H9 (cell line): ENCODE results near the gene PIEZO2. TPM values are rescaled to one million over a fixed set of nuclear protein-coding genes. Genes with fewer than 3 reads are reported as not detected.

Source experiments
- DNase-seq: peaks from one replicate; pipeline ENCODE4 v3.0.0-alpha.2; 2017
- H2AFZ ChIP-seq: one replicate; pipeline ENCODE4 v1.6.1; 2013; ENCODE audit warnings: mild to moderate bottlenecking, low read length, control low read depth, moderate library complexity
- H2AK5ac ChIP-seq: 2 replicates; pipeline ENCODE4 v1.6.1; 2013; ENCODE audit warnings: low read length, control low read depth, mixed read lengths; ENCODE audit not compliant: insufficient read length
- H2BK120ac ChIP-seq: one replicate; pipeline ENCODE4 v1.6.1; 2013; ENCODE audit warnings: low read depth, mild to moderate bottlenecking, low read length, control low read depth, inconsistent platforms; ENCODE audit not compliant: poor library complexity, severe bottlenecking
- H2BK12ac ChIP-seq: 2 replicates; pipeline ENCODE4 v1.6.1; 2013; ENCODE audit warnings: low read length, control low read depth, mixed read lengths, low read depth; ENCODE audit not compliant: insufficient read length
- H2BK15ac ChIP-seq: 2 replicates; pipeline ENCODE4 v1.6.1; 2013; ENCODE audit warnings: low read depth, low read length, control low read depth
- H2BK20ac ChIP-seq: one replicate; pipeline ENCODE4 v1.6.1; 2013; ENCODE audit warnings: low read depth, mild to moderate bottlenecking, low read length, control low read depth, inconsistent platforms; ENCODE audit not compliant: poor library complexity, severe bottlenecking
- H2BK5ac ChIP-seq: 2 replicates; pipeline ENCODE4 v1.6.1; 2013; ENCODE audit warnings: low read length, control low read depth, mixed read lengths; ENCODE audit not compliant: insufficient read length
- H3K14ac ChIP-seq: 2 replicates; pipeline ENCODE4 v1.6.1; 2013; ENCODE audit warnings: low read length, control low read depth; ENCODE audit not compliant: insufficient read depth
- H3K18ac ChIP-seq: 2 replicates; pipeline ENCODE4 v1.6.1; 2013; ENCODE audit warnings: low read depth, mild to moderate bottlenecking, mixed read lengths, low read length, control low read depth; ENCODE audit not compliant: insufficient read length
- H3K23ac ChIP-seq: 2 replicates; pipeline ENCODE4 v1.6.1; 2013; ENCODE audit warnings: low read length, control low read depth, mixed read lengths, low read depth; ENCODE audit not compliant: insufficient read length
- H3K23me2 ChIP-seq: 2 replicates; pipeline ENCODE4 v1.6.1; 2013; ENCODE audit warnings: low read depth, mild to moderate bottlenecking, mixed read lengths, low read length, control low read depth; ENCODE audit not compliant: insufficient read length, poor library complexity, severe bottlenecking
- H3K27ac ChIP-seq: 2 replicates; pipeline ENCODE4 v1.5.1; 2013; ENCODE audit warnings: low read length, control low read depth, mixed read lengths, low read depth; ENCODE audit not compliant: insufficient read length
- H3K27me3 ChIP-seq: 2 replicates; pipeline ENCODE4 v1.6.1; 2013; ENCODE audit warnings: low read length, control low read depth, inconsistent platforms; ENCODE audit not compliant: insufficient read depth
- H3K4ac ChIP-seq: 2 replicates; pipeline ENCODE4 v1.6.1; 2013; ENCODE audit warnings: low read depth, mild to moderate bottlenecking, control low read depth, inconsistent platforms, low read length, moderate library complexity
- H3K4me1 ChIP-seq: 2 replicates; pipeline ENCODE4 v1.6.1; 2013; ENCODE audit warnings: low read length, control low read depth, inconsistent platforms; ENCODE audit not compliant: insufficient read depth
- H3K4me2 ChIP-seq: 2 replicates; pipeline ENCODE4 v1.6.1; 2013; ENCODE audit warnings: low read length, control low read depth, mixed read lengths; ENCODE audit not compliant: insufficient read length, insufficient read depth
- H3K56ac ChIP-seq: 2 replicates; pipeline ENCODE4 v1.6.1; 2013; ENCODE audit warnings: low read depth, mild to moderate bottlenecking, mixed read lengths, low read length, control low read depth; ENCODE audit not compliant: insufficient read length
- H3K79me1 ChIP-seq: 2 replicates; pipeline ENCODE4 v1.6.1; 2013; ENCODE audit warnings: low read depth, mild to moderate bottlenecking, moderate library complexity, low read length, control low read depth, inconsistent platforms; ENCODE audit not compliant: insufficient read depth, poor library complexity, severe bottlenecking
- H3K79me2 ChIP-seq: 2 replicates; pipeline ENCODE4 v1.6.1; 2013; ENCODE audit warnings: low read length, control low read depth, inconsistent platforms; ENCODE audit not compliant: insufficient read depth
- H3K9ac ChIP-seq: 2 replicates; pipeline ENCODE4 v1.6.1; 2013; ENCODE audit warnings: low read length, control low read depth, mixed read lengths; ENCODE audit not compliant: insufficient read length; ENCODE audit errors: extremely low read depth
- H3K9me3 ChIP-seq: one replicate; pipeline ENCODE4 v1.6.1; 2013; ENCODE audit warnings: low read depth, low read length, inconsistent platforms; ENCODE audit not compliant: control insufficient read depth
- H3T11ph ChIP-seq: one replicate; pipeline ENCODE4 v1.6.1; 2013; ENCODE audit warnings: mild to moderate bottlenecking, low read length, control low read depth, inconsistent platforms
- H4K20me1 ChIP-seq: one replicate; pipeline ENCODE4 v1.6.1; 2013; ENCODE audit not compliant: control insufficient read depth, insufficient read length, insufficient read depth
- H4K5ac ChIP-seq: 2 replicates; pipeline ENCODE4 v1.6.1; 2013; ENCODE audit warnings: low read depth, mild to moderate bottlenecking, mixed read lengths, low read length, control low read depth; ENCODE audit not compliant: insufficient read length
- H4K8ac ChIP-seq: replicated peaks from 2 replicates; pipeline ENCODE4 v1.6.1; 2013; ENCODE audit warnings: low read length, control low read depth, mixed read lengths, low read depth; ENCODE audit not compliant: insufficient read length
- H4K91ac ChIP-seq: 2 replicates; pipeline ENCODE4 v1.6.1; 2013; ENCODE audit warnings: low read depth, mild to moderate bottlenecking, moderate library complexity, mixed read lengths, low read length, control low read depth; ENCODE audit not compliant: insufficient read length
- H3K27ac Mint-ChIP-seq, 3 experiments: 2 replicates in 2 of 3; 3 replicates in 1 of 3; pipeline ENCODE4 v1.8.0; 2020 to 2021; ENCODE audit warnings: mixed read lengths in 3 of 3, mild to moderate bottlenecking in 1 of 3, moderate library complexity in 1 of 3
- H3K27me3 Mint-ChIP-seq: 2 replicates; pipeline ENCODE4 v1.8.0; 2021; ENCODE audit warnings: low read depth, mild to moderate bottlenecking, moderate library complexity, mixed read lengths
- H3K36me3 Mint-ChIP-seq, 3 experiments: 2 replicates in 2 of 3; 3 replicates in 1 of 3; pipeline ENCODE4 v1.8.0; 2020 to 2021; ENCODE audit warnings: low read depth in 3 of 3, mixed read lengths in 3 of 3; ENCODE audit not compliant: insufficient read depth in 1 of 3
- H3K4me1 Mint-ChIP-seq, 2 experiments: 2 replicates each; pipeline ENCODE4 v1.8.0; 2020; ENCODE audit warnings: mixed read lengths in 2 of 2
- H3K4me3 Mint-ChIP-seq, 2 experiments: 2 replicates in 1 of 2; 3 replicates in 1 of 2; pipeline ENCODE4 v1.8.0; 2020 to 2021; ENCODE audit warnings: mild to moderate bottlenecking in 2 of 2, mixed read lengths in 2 of 2, moderate library complexity in 1 of 2
- H3K9me3 Mint-ChIP-seq, 2 experiments: 2 replicates in 1 of 2; 3 replicates in 1 of 2; pipeline ENCODE4 v1.8.0; 2020; ENCODE audit warnings: mild to moderate bottlenecking in 2 of 2, mixed read lengths in 2 of 2, moderate library complexity in 1 of 2
- whole genome bisulfite sequencing: extraction: QIAGEN DNeasy Blood & Tissue Kit; methylation state at CpG from one replicate; pipeline ENCODE4 v1.1.7; 2013; ENCODE audit warnings: missing lambda C conversion rate, low lambda C conversion rate, mixed read lengths; ENCODE audit not compliant: insufficient read length; ENCODE audit errors: extremely low coverage; 5-methylcytosine and 5-hydroxymethylcytosine counted together
- total RNA-seq: library from RNA; stranded (reverse); gene quantifications from 2 replicates; pipeline ENCODE4 v1.2.1, GENCODE V29; 2021
- TF ChIP-seq, protein P1 (sequence below): fragments of 200-600 bp; sonication (generic); conservative IDR thresholded peaks from 3 replicates; pipeline ENCODE4 v1.8.0; 2021; ENCODE audit warnings: antibody characterized with exemption, mild to moderate bottlenecking

PIEZO2 gene
- total RNA-seq, 1 experiment from 2014 or later = 3.9 TPM

DNA sequence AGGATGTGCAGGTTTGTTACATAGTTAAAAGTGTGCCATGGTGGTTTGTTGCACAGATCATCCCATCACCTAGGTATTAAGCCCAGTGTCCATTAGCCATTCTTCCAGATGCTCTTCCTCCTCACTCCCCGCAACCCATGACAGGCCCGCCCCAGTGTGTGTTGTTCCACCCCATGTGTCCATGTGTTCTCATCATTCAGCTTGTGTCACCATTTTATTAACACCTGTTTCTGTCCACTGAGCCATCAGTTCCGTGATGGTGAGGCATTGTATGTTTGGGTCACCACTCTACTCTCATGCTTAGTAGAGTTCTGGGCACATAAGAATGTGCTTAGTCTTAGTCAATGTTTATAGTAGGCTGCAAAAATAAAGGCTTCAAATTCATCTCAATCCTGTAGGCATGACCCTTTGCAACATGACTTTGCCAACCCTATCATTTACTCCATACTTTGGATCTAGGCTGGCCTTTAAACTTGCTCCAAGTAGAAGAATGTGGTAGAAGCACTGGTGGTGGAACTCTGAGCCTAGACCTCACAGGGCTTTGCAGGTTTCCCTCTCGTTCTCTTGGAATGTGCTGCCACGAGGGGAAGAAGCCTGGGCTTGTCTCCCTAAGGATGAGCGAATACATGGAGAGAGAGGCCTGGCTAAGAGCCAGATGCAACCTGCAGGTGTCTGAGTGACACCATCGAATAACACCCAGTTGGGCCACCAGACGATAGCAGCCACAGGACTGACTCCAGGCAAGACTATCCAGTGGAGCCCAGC is 462.0 kb downstream of the PIEZO2 start:
- Mint-ChIP-seq H3K36me3 (peaks cover 0 to 3% (median 0%) of the 10 kb centered on the region in 3 experiments; a peak in 3 of 7 replicates), H3K27ac (no peak overlapping the region; a peak in 1 of 7 replicates), H3K9me3 (no peaks in the 10 kb centered on the region), H3K27me3 (no peaks in the 10 kb centered on the region; the same call in 1 of the 2 replicates), H3K4me3 (no peak overlapping the region), H3K4me1 (peaks cover 0 to under 1% of the 10 kb centered on the region in 2 experiments; a peak in 2 of 4 replicates)
- Histone ChIP-seq H2BK20ac (no peak overlapping the region), H3K56ac (no peak overlapping the region), H2AK5ac (no peak overlapping the region), H3K23me2 (no peaks in the 10 kb centered on the region), H2BK15ac (no peak overlapping the region), H4K8ac (no peak overlapping the region), H3K27ac (no peak overlapping the region), H3K4me2 (no peak overlapping the region), H2AFZ (no peak overlapping the region), H3K79me1 (no peaks in the 10 kb centered on the region), H4K5ac (no peak overlapping the region), H2BK120ac (no peak overlapping the region), H3K9ac (no peak overlapping the region), H3K23ac (no peak overlapping the region), H3K79me2 (no peaks in the 10 kb centered on the region), H3K9me3 (no peaks in the 10 kb centered on the region), H3K18ac (no peak overlapping the region), H3K27me3 (no peaks in the 10 kb centered on the region), H3T11ph (no peak overlapping the region), H4K91ac (no peak overlapping the region), H2BK12ac (no peak overlapping the region), H3K14ac (no peak overlapping the region), H3K4ac (no peak overlapping the region), H3K4me1 (no peaks in the 10 kb centered on the region), H4K20me1 (no peaks in the 10 kb centered on the region), H2BK5ac (no peak overlapping the region)
- no CpG with 5 or more reads among the region's 8 CpGs for WGBS
- DNase-seq = no peak
- TF ChIP-seq, protein P1, sequence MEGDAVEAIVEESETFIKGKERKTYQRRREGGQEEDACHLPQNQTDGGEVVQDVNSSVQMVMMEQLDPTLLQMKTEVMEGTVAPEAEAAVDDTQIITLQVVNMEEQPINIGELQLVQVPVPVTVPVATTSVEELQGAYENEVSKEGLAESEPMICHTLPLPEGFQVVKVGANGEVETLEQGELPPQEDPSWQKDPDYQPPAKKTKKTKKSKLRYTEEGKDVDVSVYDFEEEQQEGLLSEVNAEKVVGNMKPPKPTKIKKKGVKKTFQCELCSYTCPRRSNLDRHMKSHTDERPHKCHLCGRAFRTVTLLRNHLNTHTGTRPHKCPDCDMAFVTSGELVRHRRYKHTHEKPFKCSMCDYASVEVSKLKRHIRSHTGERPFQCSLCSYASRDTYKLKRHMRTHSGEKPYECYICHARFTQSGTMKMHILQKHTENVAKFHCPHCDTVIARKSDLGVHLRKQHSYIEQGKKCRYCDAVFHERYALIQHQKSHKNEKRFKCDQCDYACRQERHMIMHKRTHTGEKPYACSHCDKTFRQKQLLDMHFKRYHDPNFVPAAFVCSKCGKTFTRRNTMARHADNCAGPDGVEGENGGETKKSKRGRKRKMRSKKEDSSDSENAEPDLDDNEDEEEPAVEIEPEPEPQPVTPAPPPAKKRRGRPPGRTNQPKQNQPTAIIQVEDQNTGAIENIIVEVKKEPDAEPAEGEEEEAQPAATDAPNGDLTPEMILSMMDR = no peak
